Common myeloid progenitor, CD34-positive (primary cell): ENCODE data around the gene NDUFS6.

ENCODE experiments used
- CTCF ChIA-PET: fragments of 350-600 bp; sonication (Branson Sonifier 250); formaldehyde crosslinking; loops from one replicate; lab custom pipeline; 2021; ENCODE audit warnings: antibody characterized with exemption; lab: Charles Lee
- POLR2A ChIA-PET: fragments of 350-600 bp; sonication (Branson Sonifier 250); formaldehyde crosslinking; loops from one replicate; lab custom pipeline; 2021; ENCODE audit warnings: antibody characterized with exemption; lab: Charles Lee
- DNase-seq, 3 donors: peaks; one replicate each; pipeline versions ENCODE4 v3.0.0 to v3.0.0-alpha.2; 2013
- H3K27ac ChIP-seq, 2 experiments: 1 replicate in 1 of 2; 2 replicates in 1 of 2; pipeline ENCODE4 v1.7.0; 2013; ENCODE audit warnings: inconsistent platforms in 2 of 2, low read length in 2 of 2, mild to moderate bottlenecking in 2 of 2, low read depth in 1 of 2, moderate library complexity in 1 of 2; ENCODE audit not compliant: severe bottlenecking in 2 of 2, insufficient read depth in 1 of 2, poor library complexity in 1 of 2
- H3K27me3 ChIP-seq, 5 experiments: replicated peaks in 2 of 5; 1 replicate in 3 of 5; 2 replicates in 2 of 5; pipeline versions ENCODE4 v1.6.1 to v1.7.0; 2013; ENCODE audit warnings: low read length in 4 of 5, mild to moderate bottlenecking in 2 of 5, moderate library complexity in 2 of 5, inconsistent platforms in 1 of 5; ENCODE audit not compliant: insufficient read depth in 5 of 5, control insufficient read depth in 4 of 5
- H3K36me3 ChIP-seq, 4 experiments: 1 replicate in 2 of 4; 2 replicates in 2 of 4; pipeline versions ENCODE4 v1.6.1 to v1.7.0; 2013; ENCODE audit warnings: low read length in 3 of 4, control low read depth in 1 of 4, mild to moderate bottlenecking in 1 of 4; ENCODE audit not compliant: control insufficient read depth in 4 of 4, insufficient read depth in 4 of 4
- H3K4me1 ChIP-seq, 4 experiments: 1 replicate in 3 of 4; 2 replicates in 1 of 4; pipeline versions ENCODE4 v1.6.1 to v1.7.1; 2013; ENCODE audit warnings: low read length in 3 of 4, mild to moderate bottlenecking in 3 of 4, control low read depth in 1 of 4, inconsistent platforms in 1 of 4, moderate library complexity in 1 of 4; ENCODE audit not compliant: control insufficient read depth in 4 of 4, insufficient read depth in 4 of 4; ENCODE audit errors: control extremely low read depth in 1 of 4
- H3K4me3 ChIP-seq, 7 experiments: 1 replicate in 4 of 7; 2 replicates in 3 of 7; pipeline versions ENCODE4 v1.5.1 to v1.7.0; 2013; ENCODE audit warnings: mild to moderate bottlenecking in 7 of 7, low read length in 6 of 7, moderate library complexity in 6 of 7, inconsistent platforms in 2 of 7, low read depth in 2 of 7, control low read depth in 1 of 7; ENCODE audit not compliant: insufficient read depth in 4 of 7, control insufficient read depth in 1 of 7; ENCODE audit errors: extremely low read depth in 1 of 7
- H3K9me3 ChIP-seq, 5 experiments: 1 replicate in 4 of 5; 2 replicates in 1 of 5; pipeline versions ENCODE4 v1.6.1 to v1.7.1; 2013; ENCODE audit warnings: low read length in 4 of 5, mild to moderate bottlenecking in 2 of 5, inconsistent platforms in 1 of 5, low read depth in 1 of 5, moderate library complexity in 1 of 5; ENCODE audit not compliant: control insufficient read depth in 4 of 5, insufficient read depth in 2 of 5; ENCODE audit errors: control extremely low read depth in 1 of 5
- WGBS: methylation state at CpG from one replicate; pipeline ENCODE4 v1.1.5; 2013; ENCODE audit not compliant: insufficient coverage; 5-methylcytosine and 5-hydroxymethylcytosine counted together

Gene NDUFS6

GRCh38 chr5:1765880-1766235 is 35.3 kb upstream of the NDUFS6 start:
- Histone ChIP-seq H3K4me3 (no peak overlapping the region), H3K36me3 (no peaks in the 10 kb centered on the region), H3K27me3 (peaks cover 0 to 50% (median 19%) of the 10 kb centered on the region in 5 experiments), H3K9me3 (peaks cover 0 to 3% (median 0%) of the 10 kb centered on the region in 5 experiments), H3K27ac (no peak overlapping the region), H3K4me1 (no peaks in the 10 kb centered on the region)
- CTCF ChIA-PET, result no interaction called here
- POLR2A ChIA-PET, result no interaction called here
- WGBS, result 100% methylated on average over 3 of the region's 3 CpGs
- no peak for DNase-seq

GRCh38 chr5:1767524-1768282 is 33.5 kb upstream of the NDUFS6 start:
- no peak overlapping the region for H3K4me3 ChIP-seq
- DNase-seq, result no peak
- peaks cover 0 to 49% (median 21%) of the 10 kb centered on the region in 5 experiments for H3K27me3 ChIP-seq
- ChIA-PET POLR2A (no interaction called here), CTCF (no interaction called here)
- no peaks in the 10 kb centered on the region for H3K4me1 ChIP-seq
- peaks cover 0 to 3% (median 0%) of the 10 kb centered on the region in 5 experiments for H3K9me3 ChIP-seq
- no peak overlapping the region for H3K27ac ChIP-seq
- 94% methylated on average over 14 of the region's 16 CpGs for WGBS
- no peaks in the 10 kb centered on the region for H3K36me3 ChIP-seq

GRCh38 chr5:1768283-1769000 is 32.8 kb upstream of the NDUFS6 start:
- POLR2A ChIA-PET, result no interaction called here
- peaks cover 0 to 3% (median 0%) of the 10 kb centered on the region in 5 experiments for H3K9me3 ChIP-seq
- no peak for DNase-seq
- peaks cover 0 to 47% (median 15%) of the 10 kb centered on the region in 5 experiments for H3K27me3 ChIP-seq
- no peaks in the 10 kb centered on the region for H3K4me1 ChIP-seq
- H3K36me3 ChIP-seq, result no peaks in the 10 kb centered on the region
- WGBS, result 96% methylated on average over 25 of the region's 35 CpGs
- CTCF ChIA-PET, result no interaction called here
- H3K27ac ChIP-seq, result no peak overlapping the region
- H3K4me3 ChIP-seq, result no peak overlapping the region

- Histone ChIP-seq H3K4me3 (no peak overlapping the region), H3K4me1 (no peaks in the 10 kb centered on the region), H3K36me3 (no peaks in the 10 kb centered on the region), H3K27me3 (peaks cover 0 to 40% (median 12%) of the 10 kb centered on the region in 5 experiments), H3K27ac (no peak overlapping the region), H3K9me3 (peaks cover 0 to 3% (median 0%) of the 10 kb centered on the region in 5 experiments)
- 93% methylated on average over 43 of the region's 54 CpGs for WGBS
- ChIA-PET CTCF (no interaction called here), POLR2A (no interaction called here)
- no peak for DNase-seq
These were observed 32.1 kb upstream of the NDUFS6 start for GRCh38 chr5:1769017-1769640.

- Histone ChIP-seq H3K4me3 (no peak overlapping the region), H3K27ac (no peak overlapping the region), H3K4me1 (no peaks in the 10 kb centered on the region), H3K36me3 (no peaks in the 10 kb centered on the region), H3K27me3 (peaks cover 0 to 33% (median 6%) of the 10 kb centered on the region in 5 experiments), H3K9me3 (peaks cover 0 to 3% (median 0%) of the 10 kb centered on the region in 5 experiments)
- POLR2A ChIA-PET, result no interaction called here
- CTCF ChIA-PET, result no interaction called here
- 87% methylated on average over 20 of the region's 30 CpGs for WGBS
- DNase-seq, result no peak
These were observed 31.3 kb upstream of the NDUFS6 start for GRCh38 chr5:1769752-1770442.

- H3K9me3 ChIP-seq, result peaks cover 0 to 3% (median 0%) of the 10 kb centered on the region in 5 experiments
- H3K27me3 ChIP-seq, result peaks cover 0 to 28% (median 6%) of the 10 kb centered on the region in 5 experiments
- no peaks in the 10 kb centered on the region for H3K4me1 ChIP-seq
- no peak for DNase-seq
- ChIA-PET CTCF (no interaction called here), POLR2A (no interaction called here)
- 84% methylated on average over 6 of the region's 6 CpGs for WGBS
- H3K27ac ChIP-seq, result no peak overlapping the region
- H3K4me3 ChIP-seq, result no peak overlapping the region
- H3K36me3 ChIP-seq, result no peaks in the 10 kb centered on the region
These were observed 30.8 kb upstream of the NDUFS6 start for GRCh38 chr5:1770443-1770802.
